T-helper 1 cell treated with Interleukin-12 subunit alpha and Interleukin-12 subunit beta and Interleukin-4 antibody, amounts not matched to agents 30 μg/mL and 1 μg/mL, for 36 hours (primary cell): Measurements from ENCODE around the gene ANGPTL2.

ENCODE experiments used
- H3K27ac Mint-ChIP-seq: one replicate; pipeline ENCODE4 v1.8.0; 2021; ENCODE audit warnings: mild to moderate bottlenecking, mixed read lengths
- H3K27me3 Mint-ChIP-seq: one replicate; pipeline ENCODE4 v1.8.0; 2021; ENCODE audit warnings: low read depth, mixed read lengths
- H3K36me3 Mint-ChIP-seq: one replicate; pipeline ENCODE4 v1.8.0; 2021; ENCODE audit warnings: low read depth, mixed read lengths
- H3K4me1 Mint-ChIP-seq: one replicate; pipeline ENCODE4 v1.8.0; 2021; ENCODE audit warnings: low read depth, mixed read lengths
- H3K4me3 Mint-ChIP-seq: one replicate; pipeline ENCODE4 v1.8.0; 2021; ENCODE audit warnings: mild to moderate bottlenecking, moderate library complexity, mixed read lengths
- H3K9me3 Mint-ChIP-seq: one replicate; pipeline ENCODE4 v1.8.0; 2021; ENCODE audit warnings: mixed read lengths

The ANGPTL2 gene

DNA sequence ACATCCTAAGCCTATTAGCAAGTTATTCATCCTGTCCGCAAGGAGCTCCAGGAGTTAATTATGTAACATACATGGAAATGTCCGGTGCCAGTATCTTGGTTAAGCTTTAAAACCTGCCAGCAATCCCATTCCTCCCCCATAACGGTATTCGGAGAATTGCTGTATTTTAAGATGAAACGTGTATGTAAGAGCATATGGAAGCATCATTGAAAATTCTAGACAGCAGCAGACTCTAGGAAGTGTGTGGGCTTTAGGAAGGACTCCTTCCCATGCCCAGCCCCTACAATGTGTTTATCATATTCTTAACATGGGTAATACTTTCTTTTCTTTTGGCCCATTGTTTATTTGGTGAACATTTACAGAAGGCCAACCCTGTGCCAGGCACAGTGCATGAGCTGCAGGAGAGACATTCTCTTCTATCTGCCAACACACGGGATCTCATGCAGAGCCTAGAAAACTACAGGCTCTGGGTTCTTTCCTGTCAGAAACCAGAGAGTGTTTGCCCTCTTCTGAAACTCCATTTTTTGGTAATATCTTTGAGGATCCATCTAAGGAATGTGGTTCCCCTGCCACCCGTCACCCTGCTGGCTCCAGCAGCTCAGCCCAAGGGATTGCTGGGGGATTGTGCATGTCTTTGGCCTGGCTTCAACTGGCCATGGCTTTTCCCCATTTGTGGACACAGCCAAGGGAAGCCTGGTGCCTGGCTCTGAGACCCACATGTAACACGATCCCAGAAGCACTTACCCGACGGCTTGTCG lies 15.1 kb downstream of the ANGPTL2 start:
- no peaks in the 10 kb centered on the region for H3K9me3 Mint-ChIP-seq
- H3K27me3 Mint-ChIP-seq = peaks cover 39% of the 10 kb centered on the region
- no peaks in the 10 kb centered on the region for H3K36me3 Mint-ChIP-seq
- no peaks in the 10 kb centered on the region for H3K4me1 Mint-ChIP-seq
- no peak overlapping the region for H3K27ac Mint-ChIP-seq
- no peak overlapping the region for H3K4me3 Mint-ChIP-seq

GRCh38 chr9:127106466-127106855 lies 16.0 kb downstream of the ANGPTL2 start:
- Mint-ChIP-seq H3K27ac (no peak overlapping the region), H3K4me1 (no peaks in the 10 kb centered on the region), H3K36me3 (no peaks in the 10 kb centered on the region), H3K4me3 (no peak overlapping the region), H3K9me3 (no peaks in the 10 kb centered on the region), H3K27me3 (peaks cover 42% of the 10 kb centered on the region)

- Mint-ChIP-seq H3K27ac (no peak overlapping the region), H3K4me3 (no peak overlapping the region), H3K4me1 (no peaks in the 10 kb centered on the region), H3K27me3 (peaks cover 41% of the 10 kb centered on the region), H3K9me3 (no peaks in the 10 kb centered on the region), H3K36me3 (no peaks in the 10 kb centered on the region)
Measured at GRCh38 chr9:127105805-127106465, 16.5 kb downstream of the ANGPTL2 start.

- H3K27me3 Mint-ChIP-seq = peaks cover 29% of the 10 kb centered on the region
- no peak overlapping the region for H3K27ac Mint-ChIP-seq
- H3K4me3 Mint-ChIP-seq = no peak overlapping the region
- H3K9me3 Mint-ChIP-seq = no peaks in the 10 kb centered on the region
- H3K4me1 Mint-ChIP-seq = no peaks in the 10 kb centered on the region
- H3K36me3 Mint-ChIP-seq = no peaks in the 10 kb centered on the region
Measured at GRCh38 chr9:127104581-127105311, 17.7 kb downstream of the ANGPTL2 start.

GRCh38 chr9:127102788-127103187 lies 19.6 kb downstream of the ANGPTL2 start:
- no peak overlapping the region for H3K27ac Mint-ChIP-seq
- H3K9me3 Mint-ChIP-seq = no peaks in the 10 kb centered on the region

GRCh38 chr9:127102176-127102575 lies 20.3 kb downstream of the ANGPTL2 start:
- Mint-ChIP-seq H3K27ac (no peak overlapping the region), H3K9me3 (no peaks in the 10 kb centered on the region), H3K27me3 (peaks cover 29% of the 10 kb centered on the region), H3K4me3 (no peak overlapping the region), H3K36me3 (no peaks in the 10 kb centered on the region), H3K4me1 (no peaks in the 10 kb centered on the region)

More at GRCh38 chr9:127102788-127103187, 19.6 kb downstream of the ANGPTL2 start:
- Mint-ChIP-seq H3K4me1 (no peaks in the 10 kb centered on the region), H3K27me3 (peaks cover 29% of the 10 kb centered on the region), H3K4me3 (no peak overlapping the region), H3K36me3 (no peaks in the 10 kb centered on the region)

- no peak overlapping the region for H3K4me3 Mint-ChIP-seq
- no peaks in the 10 kb centered on the region for H3K36me3 Mint-ChIP-seq
- peaks cover 3% of the 10 kb centered on the region for H3K4me1 Mint-ChIP-seq
- H3K9me3 Mint-ChIP-seq = no peaks in the 10 kb centered on the region
- H3K27ac Mint-ChIP-seq = no peak overlapping the region
- peaks cover 8% of the 10 kb centered on the region for H3K27me3 Mint-ChIP-seq
Measured at GRCh38 chr9:127099664-127100063, 22.8 kb downstream of the ANGPTL2 start.

DNA sequence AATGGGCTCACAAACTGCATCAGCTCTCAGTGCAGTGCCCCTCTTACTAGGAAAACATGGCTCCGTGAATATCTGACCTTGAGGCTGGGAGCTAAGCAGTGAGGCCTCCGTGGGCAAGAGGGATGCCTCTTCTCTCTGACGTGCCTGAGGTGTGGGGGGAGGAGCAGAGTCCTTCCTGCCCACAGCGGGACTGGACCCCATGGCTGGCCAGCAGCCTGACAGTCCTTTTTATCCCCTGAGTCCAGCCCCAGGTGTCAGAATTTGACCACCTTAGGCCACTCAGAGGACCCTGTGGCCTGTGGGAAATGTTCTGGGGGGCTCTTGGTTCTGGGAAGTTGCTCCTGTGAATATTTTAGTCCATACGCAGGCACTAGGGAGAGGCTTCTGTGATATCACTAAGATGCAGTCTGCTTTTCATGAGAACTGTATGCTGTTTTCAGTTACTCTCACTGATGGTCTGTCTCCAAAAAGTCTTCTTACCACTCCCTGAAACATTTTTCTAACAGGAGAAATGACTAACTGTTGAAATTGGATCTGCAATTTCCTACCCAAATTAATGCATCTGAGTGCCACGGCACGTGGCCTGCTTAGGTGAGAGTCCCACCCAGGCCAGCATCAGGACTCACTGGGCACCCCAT lies 23.4 kb downstream of the ANGPTL2 start:
- H3K36me3 Mint-ChIP-seq = no peaks in the 10 kb centered on the region
- H3K27me3 Mint-ChIP-seq = peaks cover 8% of the 10 kb centered on the region
- H3K27ac Mint-ChIP-seq = no peak overlapping the region
- H3K4me1 Mint-ChIP-seq = peaks cover 3% of the 10 kb centered on the region
- no peak overlapping the region for H3K4me3 Mint-ChIP-seq
- H3K9me3 Mint-ChIP-seq = no peaks in the 10 kb centered on the region

- H3K4me3 Mint-ChIP-seq = no peak overlapping the region
- peaks cover 3% of the 10 kb centered on the region for H3K4me1 Mint-ChIP-seq
- H3K9me3 Mint-ChIP-seq = no peaks in the 10 kb centered on the region
- H3K27me3 Mint-ChIP-seq = peaks cover 8% of the 10 kb centered on the region
- no peaks in the 10 kb centered on the region for H3K36me3 Mint-ChIP-seq
- no peak overlapping the region for H3K27ac Mint-ChIP-seq
Measured at GRCh38 chr9:127097683-127098082, 24.8 kb downstream of the ANGPTL2 start.

DNA sequence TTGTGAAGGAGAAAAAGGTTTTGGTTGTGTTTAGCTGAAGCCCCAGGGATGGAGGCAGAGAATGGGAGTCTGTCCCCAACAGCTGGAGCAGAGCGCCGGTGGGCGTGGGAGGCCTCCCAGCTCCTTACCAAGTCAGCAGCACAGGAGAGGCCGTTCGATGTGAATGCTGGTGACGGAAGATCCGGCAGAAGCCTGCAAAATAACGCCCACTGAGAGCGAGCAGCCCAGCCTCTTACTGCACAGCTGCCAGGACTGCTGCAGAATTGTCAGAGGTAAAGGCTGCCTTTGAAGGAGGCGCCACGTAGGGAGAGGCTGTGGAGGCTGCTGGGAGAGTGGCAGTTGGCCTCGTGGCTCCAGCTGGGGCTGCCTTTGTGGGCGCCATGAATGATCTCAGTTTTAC lies 26.2 kb downstream of the ANGPTL2 start:
- Mint-ChIP-seq H3K4me1 (peaks cover 3% of the 10 kb centered on the region), H3K27me3 (peaks cover 3% of the 10 kb centered on the region), H3K9me3 (no peaks in the 10 kb centered on the region), H3K4me3 (no peak overlapping the region), H3K36me3 (no peaks in the 10 kb centered on the region), H3K27ac (no peak overlapping the region)

DNA sequence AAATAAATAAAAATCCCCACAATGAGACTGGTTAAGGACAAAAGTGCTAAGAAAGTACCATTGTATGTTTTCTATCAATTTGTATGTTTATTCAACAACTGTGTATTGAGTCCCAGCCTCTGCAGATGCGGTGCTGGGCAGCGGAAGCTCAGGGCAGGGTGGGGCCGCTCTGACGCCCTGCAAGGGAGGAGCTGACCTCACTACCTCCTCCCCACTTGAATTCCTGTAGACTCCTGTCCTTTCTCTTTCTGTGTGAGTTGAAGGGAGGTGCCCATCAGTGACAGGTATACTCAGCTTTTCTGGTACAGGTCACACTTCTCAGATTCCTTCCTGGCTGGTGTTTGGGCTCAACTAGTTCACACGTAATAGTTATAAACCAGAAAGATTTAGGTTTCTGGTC lies 27.0 kb downstream of the ANGPTL2 start:
- no peaks in the 10 kb centered on the region for H3K36me3 Mint-ChIP-seq
- no peak overlapping the region for H3K27ac Mint-ChIP-seq
- no peak overlapping the region for H3K4me3 Mint-ChIP-seq
- H3K27me3 Mint-ChIP-seq = peaks cover 3% of the 10 kb centered on the region
- no peaks in the 10 kb centered on the region for H3K9me3 Mint-ChIP-seq
- peaks cover 3% of the 10 kb centered on the region for H3K4me1 Mint-ChIP-seq

DNA sequence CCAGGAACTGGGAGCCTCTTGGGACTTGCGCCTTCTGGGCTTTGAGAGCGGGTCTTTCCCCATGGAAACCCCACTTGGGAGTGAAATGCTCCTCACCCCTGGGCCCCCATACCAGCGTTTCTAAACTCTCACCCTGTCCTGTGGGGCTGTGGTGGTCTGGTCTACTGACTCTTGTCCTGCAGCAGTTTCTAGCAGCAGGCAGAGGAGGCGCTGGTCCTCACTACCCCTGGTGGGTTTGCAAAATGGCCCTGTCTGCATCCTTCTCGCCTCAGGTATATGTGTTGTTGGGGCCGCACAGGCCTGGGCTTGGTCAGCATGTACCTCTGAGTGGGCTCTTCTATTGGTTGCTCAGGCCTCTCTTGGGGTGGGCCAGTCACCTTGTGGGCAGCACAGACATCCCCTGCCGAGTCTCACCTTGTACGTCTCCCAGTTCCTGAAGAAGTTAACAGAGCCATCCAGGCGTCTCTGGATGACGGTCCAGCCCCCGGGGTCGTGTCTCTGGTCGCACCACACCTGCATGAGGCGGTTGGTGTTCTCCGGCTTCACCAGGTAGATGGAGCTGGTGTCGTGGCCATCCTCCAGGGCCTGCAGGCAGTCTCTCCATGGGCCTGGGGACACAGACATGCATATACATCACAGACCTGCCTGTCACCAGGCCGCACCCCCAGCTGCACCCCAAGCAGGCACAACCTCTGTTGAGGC lies 29.0 kb downstream of the ANGPTL2 start:
- H3K27ac Mint-ChIP-seq = no peak overlapping the region
- H3K4me3 Mint-ChIP-seq = no peak overlapping the region
- no peaks in the 10 kb centered on the region for H3K36me3 Mint-ChIP-seq
- H3K27me3 Mint-ChIP-seq = peaks cover 3% of the 10 kb centered on the region
- peaks cover 3% of the 10 kb centered on the region for H3K4me1 Mint-ChIP-seq
- no peaks in the 10 kb centered on the region for H3K9me3 Mint-ChIP-seq

DNA sequence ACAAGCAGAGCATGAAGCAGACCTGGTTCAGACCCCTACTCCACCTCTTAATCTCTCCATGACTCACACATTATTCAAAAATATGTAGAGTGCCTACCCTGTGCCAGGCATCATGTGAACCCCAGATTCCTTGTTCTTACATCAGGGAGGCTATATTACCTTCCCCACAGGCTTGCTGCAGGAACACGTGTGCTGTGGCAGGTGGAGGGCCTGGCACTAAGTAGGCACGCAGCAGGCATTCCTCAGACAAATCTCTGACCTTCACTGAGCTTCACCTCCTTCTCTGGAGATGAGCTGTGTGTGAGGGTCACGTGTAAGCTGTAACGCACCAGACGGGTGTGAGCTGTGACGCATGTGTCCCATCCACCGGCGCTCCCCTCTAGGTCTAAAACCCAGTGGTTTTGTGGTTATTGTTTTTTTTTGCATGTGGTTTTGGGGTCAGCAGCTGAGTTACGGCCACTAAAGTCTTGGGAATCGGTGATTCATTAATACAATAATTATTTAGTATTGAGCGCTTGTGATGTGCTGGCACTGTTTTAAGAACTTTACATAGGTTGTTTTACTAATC lies 30.3 kb downstream of the ANGPTL2 start:
- Mint-ChIP-seq H3K27ac (no peak overlapping the region), H3K27me3 (peaks cover 5% of the 10 kb centered on the region), H3K36me3 (no peaks in the 10 kb centered on the region), H3K4me3 (no peak overlapping the region), H3K4me1 (peaks cover 3% of the 10 kb centered on the region), H3K9me3 (no peaks in the 10 kb centered on the region)

- H3K27me3 Mint-ChIP-seq = peaks cover 10% of the 10 kb centered on the region
- no peak overlapping the region for H3K27ac Mint-ChIP-seq
- no peak overlapping the region for H3K4me3 Mint-ChIP-seq
- H3K36me3 Mint-ChIP-seq = no peaks in the 10 kb centered on the region
- H3K9me3 Mint-ChIP-seq = no peaks in the 10 kb centered on the region
- peaks cover 3% of the 10 kb centered on the region for H3K4me1 Mint-ChIP-seq
Measured at GRCh38 chr9:127091526-127091925, 30.9 kb downstream of the ANGPTL2 start.
